ENCODE data around the gene MED22.

DNA sequence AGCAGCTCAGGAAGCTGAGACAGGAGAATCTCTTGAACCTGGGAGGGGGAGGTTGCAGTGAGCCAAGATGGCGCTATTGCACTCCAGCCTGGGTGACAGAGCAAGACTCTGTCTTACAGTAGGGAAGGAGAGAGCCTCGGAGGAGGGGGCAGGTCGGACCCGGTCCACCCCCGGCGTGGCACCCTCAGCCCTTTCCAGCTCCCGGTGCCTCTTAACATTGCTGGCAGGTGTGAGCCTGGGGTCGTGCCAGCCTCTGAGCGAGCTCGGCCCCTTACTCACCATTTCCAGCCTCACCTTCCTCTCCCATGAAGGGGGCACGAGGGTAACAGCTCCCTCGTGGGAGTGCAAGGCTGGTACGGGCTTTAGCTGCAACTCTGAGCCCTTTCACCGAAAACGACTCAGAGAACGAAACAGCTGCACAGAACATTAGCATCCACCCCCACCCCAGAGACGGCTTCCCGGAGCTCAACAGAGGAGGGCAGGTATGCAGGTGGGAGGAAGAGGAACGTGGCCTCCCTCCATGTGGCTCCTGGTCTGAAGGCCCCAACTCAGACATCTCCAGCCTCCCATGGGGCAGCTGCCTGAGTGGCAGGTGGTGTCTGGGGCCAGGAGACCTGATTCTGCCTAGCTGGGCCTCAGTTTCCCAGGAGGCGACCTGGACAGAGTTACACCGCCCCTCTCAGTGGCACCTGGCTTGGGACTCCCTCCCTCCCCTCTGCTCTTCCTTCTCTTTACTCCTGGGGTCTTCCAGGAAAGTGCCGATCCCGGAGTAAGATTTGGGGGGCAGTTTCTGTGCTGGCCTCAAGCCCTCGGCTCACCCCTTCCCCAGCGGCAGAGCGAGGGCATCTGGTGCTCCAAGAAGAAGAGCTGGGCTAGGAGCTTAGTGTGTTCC is 44.4 kb downstream of the MED22 start:
- TF ChIP-seq ZNF335 (tag by site-specific recombination; conservative IDR thresholded peaks at IDR 0.05) (no peak), SETDB1 (IDR thresholded peaks at IDR 0.05; ENCODE audit: insufficient read length, low read length) (no peak), ZNF768 (tag by site-specific recombination; IDR thresholded peaks at IDR 0.05) (no peak), ZNF501 (tag by site-specific recombination; IDR thresholded peaks at IDR 0.05) (no peak), ZNF174 (tag by site-specific recombination; IDR thresholded peaks at IDR 0.05) (no peak), ZNF354C (tag by site-specific recombination; IDR thresholded peaks at IDR 0.05; ENCODE audit: borderline replicate concordance, low read depth) (no peak)
- TF ChIP-seq, protein P1, sequence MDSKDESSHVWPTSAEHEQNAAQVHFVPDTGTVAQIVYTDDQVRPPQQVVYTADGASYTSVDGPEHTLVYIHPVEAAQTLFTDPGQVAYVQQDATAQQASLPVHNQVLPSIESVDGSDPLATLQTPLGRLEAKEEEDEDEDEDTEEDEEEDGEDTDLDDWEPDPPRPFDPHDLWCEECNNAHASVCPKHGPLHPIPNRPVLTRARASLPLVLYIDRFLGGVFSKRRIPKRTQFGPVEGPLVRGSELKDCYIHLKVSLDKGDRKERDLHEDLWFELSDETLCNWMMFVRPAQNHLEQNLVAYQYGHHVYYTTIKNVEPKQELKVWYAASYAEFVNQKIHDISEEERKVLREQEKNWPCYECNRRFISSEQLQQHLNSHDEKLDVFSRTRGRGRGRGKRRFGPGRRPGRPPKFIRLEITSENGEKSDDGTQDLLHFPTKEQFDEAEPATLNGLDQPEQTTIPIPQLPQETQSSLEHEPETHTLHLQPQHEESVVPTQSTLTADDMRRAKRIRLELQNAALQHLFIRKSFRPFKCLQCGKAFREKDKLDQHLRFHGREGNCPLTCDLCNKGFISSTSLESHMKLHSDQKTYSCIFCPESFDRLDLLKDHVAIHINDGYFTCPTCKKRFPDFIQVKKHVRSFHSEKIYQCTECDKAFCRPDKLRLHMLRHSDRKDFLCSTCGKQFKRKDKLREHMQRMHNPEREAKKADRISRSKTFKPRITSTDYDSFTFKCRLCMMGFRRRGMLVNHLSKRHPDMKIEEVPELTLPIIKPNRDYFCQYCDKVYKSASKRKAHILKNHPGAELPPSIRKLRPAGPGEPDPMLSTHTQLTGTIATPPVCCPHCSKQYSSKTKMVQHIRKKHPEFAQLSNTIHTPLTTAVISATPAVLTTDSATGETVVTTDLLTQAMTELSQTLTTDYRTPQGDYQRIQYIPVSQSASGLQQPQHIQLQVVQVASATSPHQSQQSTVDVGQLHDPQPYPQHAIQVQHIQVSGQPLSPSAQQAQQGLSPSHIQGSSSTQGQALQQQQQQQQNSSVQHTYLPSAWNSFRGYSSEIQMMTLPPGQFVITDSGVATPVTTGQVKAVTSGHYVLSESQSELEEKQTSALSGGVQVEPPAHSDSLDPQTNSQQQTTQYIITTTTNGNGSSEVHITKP (tag by site-specific recombination; IDR thresholded peaks at IDR 0.05): no peak
- TF ChIP-seq, protein P2, sequence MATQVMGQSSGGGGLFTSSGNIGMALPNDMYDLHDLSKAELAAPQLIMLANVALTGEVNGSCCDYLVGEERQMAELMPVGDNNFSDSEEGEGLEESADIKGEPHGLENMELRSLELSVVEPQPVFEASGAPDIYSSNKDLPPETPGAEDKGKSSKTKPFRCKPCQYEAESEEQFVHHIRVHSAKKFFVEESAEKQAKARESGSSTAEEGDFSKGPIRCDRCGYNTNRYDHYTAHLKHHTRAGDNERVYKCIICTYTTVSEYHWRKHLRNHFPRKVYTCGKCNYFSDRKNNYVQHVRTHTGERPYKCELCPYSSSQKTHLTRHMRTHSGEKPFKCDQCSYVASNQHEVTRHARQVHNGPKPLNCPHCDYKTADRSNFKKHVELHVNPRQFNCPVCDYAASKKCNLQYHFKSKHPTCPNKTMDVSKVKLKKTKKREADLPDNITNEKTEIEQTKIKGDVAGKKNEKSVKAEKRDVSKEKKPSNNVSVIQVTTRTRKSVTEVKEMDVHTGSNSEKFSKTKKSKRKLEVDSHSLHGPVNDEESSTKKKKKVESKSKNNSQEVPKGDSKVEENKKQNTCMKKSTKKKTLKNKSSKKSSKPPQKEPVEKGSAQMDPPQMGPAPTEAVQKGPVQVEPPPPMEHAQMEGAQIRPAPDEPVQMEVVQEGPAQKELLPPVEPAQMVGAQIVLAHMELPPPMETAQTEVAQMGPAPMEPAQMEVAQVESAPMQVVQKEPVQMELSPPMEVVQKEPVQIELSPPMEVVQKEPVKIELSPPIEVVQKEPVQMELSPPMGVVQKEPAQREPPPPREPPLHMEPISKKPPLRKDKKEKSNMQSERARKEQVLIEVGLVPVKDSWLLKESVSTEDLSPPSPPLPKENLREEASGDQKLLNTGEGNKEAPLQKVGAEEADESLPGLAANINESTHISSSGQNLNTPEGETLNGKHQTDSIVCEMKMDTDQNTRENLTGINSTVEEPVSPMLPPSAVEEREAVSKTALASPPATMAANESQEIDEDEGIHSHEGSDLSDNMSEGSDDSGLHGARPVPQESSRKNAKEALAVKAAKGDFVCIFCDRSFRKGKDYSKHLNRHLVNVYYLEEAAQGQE (tag by site-specific recombination; IDR thresholded peaks at IDR 0.05): no peak

Data from HEK293 (cell line).